CD14-positive monocyte (primary cell): ENCODE data around the gene COCH. TPM values are rescaled to one million over a fixed set of nuclear protein-coding genes. Genes with fewer than 3 reads are reported as not detected.

Experiments used
- DNase-seq, 3 donors: peaks; one replicate each; pipeline ENCODE4 v3.0.0-alpha.2; 2011 to 2022
- H2AFZ ChIP-seq: 2 replicates; pipeline ENCODE4 v1.6.0; 2012; ENCODE audit warnings: mild to moderate bottlenecking, low read depth, low read length, inconsistent platforms; ENCODE audit not compliant: insufficient read depth, poor library complexity, severe bottlenecking
- H3K27ac ChIP-seq, 2 donors: 1 replicate in 1 of 2; 2 replicates in 1 of 2; pipeline ENCODE4 v1.5.1; 2012 to 2013; ENCODE audit warnings: low read length in 2 of 2, control low read depth in 1 of 2, inconsistent platforms in 1 of 2, low read depth in 1 of 2, mild to moderate bottlenecking in 1 of 2
- H3K27me3 ChIP-seq, 2 donors: one replicate each; pipeline versions ENCODE4 v1.6.0 to v1.6.1; 2011 to 2013; ENCODE audit warnings: low read length in 2 of 2; ENCODE audit not compliant: control insufficient read depth in 2 of 2, insufficient read depth in 2 of 2
- H3K36me3 ChIP-seq, 2 donors: replicated peaks in 1 of 2; 1 replicate in 1 of 2; 2 replicates in 1 of 2; pipeline versions ENCODE4 v1.5.1 to v1.6.1; 2012 to 2013; ENCODE audit warnings: low read length in 2 of 2, control low read depth in 1 of 2, inconsistent platforms in 1 of 2, mild to moderate bottlenecking in 1 of 2; ENCODE audit not compliant: insufficient read depth in 2 of 2, control insufficient read depth in 1 of 2
- H3K4me1 ChIP-seq, 2 donors: 1 replicate in 1 of 2; 2 replicates in 1 of 2; pipeline versions ENCODE4 v1.5.1 to v1.6.1; 2012 to 2013; ENCODE audit warnings: low read length in 2 of 2, control low read depth in 1 of 2, inconsistent platforms in 1 of 2, mild to moderate bottlenecking in 1 of 2, moderate library complexity in 1 of 2; ENCODE audit not compliant: insufficient read depth in 2 of 2, control insufficient read depth in 1 of 2
- H3K4me2 ChIP-seq: replicated peaks from 2 replicates; pipeline ENCODE3; 2012; ENCODE audit warnings: low read length, moderate library complexity, mild to moderate bottlenecking; ENCODE audit not compliant: poor library complexity, severe bottlenecking; ENCODE audit errors: extremely low read depth
- H3K4me3 ChIP-seq, 3 experiments: fragments of 200-600 bp in 1 of 3; sonication (generic) in 1 of 3; replicated peaks in 1 of 3; 1 replicate in 2 of 3; 2 replicates in 1 of 3; pipeline ENCODE4 v1.5.1; 2011 to 2013; ENCODE audit warnings: low read length in 3 of 3, mild to moderate bottlenecking in 3 of 3, control low read depth in 2 of 3, low read depth in 2 of 3, inconsistent platforms in 1 of 3, moderate library complexity in 1 of 3
- H3K79me2 ChIP-seq: 2 replicates; pipeline ENCODE4 v1.6.0; 2012; ENCODE audit warnings: mild to moderate bottlenecking, control low read depth, inconsistent platforms, low read length, moderate library complexity; ENCODE audit not compliant: insufficient read depth
- H3K9ac ChIP-seq: 2 replicates; pipeline ENCODE4 v1.6.0; 2017; ENCODE audit warnings: low read length, mild to moderate bottlenecking; ENCODE audit not compliant: insufficient read depth, poor library complexity, severe bottlenecking
- H3K9me3 ChIP-seq, 2 donors: replicated peaks in 1 of 2; 1 replicate in 1 of 2; 2 replicates in 1 of 2; pipeline versions ENCODE4 v1.5.1 to v1.6.1; 2012 to 2013; ENCODE audit warnings: low read length in 2 of 2, control low read depth in 1 of 2; ENCODE audit not compliant: control insufficient read depth in 1 of 2, insufficient read depth in 1 of 2
- H4K20me1 ChIP-seq: 2 replicates; pipeline ENCODE4 v1.6.0; 2012; ENCODE audit warnings: mild to moderate bottlenecking, low read length, control low read depth, moderate library complexity; ENCODE audit not compliant: insufficient read depth
- H3K27ac Mint-ChIP-seq, 7 donors: one replicate each; pipeline ENCODE4 v1.8.0; 2020; ENCODE audit warnings: mild to moderate bottlenecking in 7 of 7, mixed read lengths in 7 of 7, moderate library complexity in 6 of 7, inconsistent platforms in 2 of 7
- H3K27me3 Mint-ChIP-seq, 3 donors: one replicate each; pipeline ENCODE4 v1.8.0; 2021 to 2022; ENCODE audit warnings: low read depth in 3 of 3, mild to moderate bottlenecking in 3 of 3, mixed read lengths in 3 of 3, moderate library complexity in 3 of 3, inconsistent platforms in 1 of 3
- H3K36me3 Mint-ChIP-seq, 2 donors: one replicate each; pipeline ENCODE4 v1.8.0; 2020; ENCODE audit warnings: mixed read lengths in 2 of 2, inconsistent platforms in 1 of 2, mild to moderate bottlenecking in 1 of 2
- H3K4me1 Mint-ChIP-seq: one replicate; pipeline ENCODE4 v1.8.0; 2020; ENCODE audit warnings: mild to moderate bottlenecking, mixed read lengths
- H3K4me3 Mint-ChIP-seq, 2 donors: one replicate each; pipeline ENCODE4 v1.8.0; 2020; ENCODE audit warnings: mild to moderate bottlenecking in 2 of 2, mixed read lengths in 2 of 2, moderate library complexity in 1 of 2
- H3K9me3 Mint-ChIP-seq, 7 donors: one replicate each; pipeline ENCODE4 v1.8.0; 2020 to 2022; ENCODE audit warnings: mixed read lengths in 7 of 7, mild to moderate bottlenecking in 6 of 7, moderate library complexity in 6 of 7, inconsistent platforms in 2 of 7
- WGBS: methylation state at CpG from one replicate; pipeline ENCODE4 v1.1.5; 2013; ENCODE audit warnings: missing lambda C conversion rate; ENCODE audit not compliant: insufficient coverage; 5-methylcytosine and 5-hydroxymethylcytosine counted together
- intact Hi-C, 2 donors: fragments of 100-400 bp; cut with micrococcal nuclease; formaldehyde crosslinking; loops; one replicate each; pipeline versions ENCODE4 v1.15.0 to v1.15.1; 2023
- polyA plus RNA-seq, 3 donors: library from polyadenylated mRNA; depleted of rRNA in 1 of 3; unstranded in 2 of 3; stranded (reverse) in 1 of 3; fragments of 300-500 nt in 2 of 3; fragments of >200 nt in 1 of 3; fragmentation: Illumina TruSeq in 2 of 3; gene quantifications; 1 replicate in 2 of 3; 2 replicates in 1 of 3; pipeline ENCODE4 v1.2.3, GENCODE V29; 2012 to 2021
- TF ChIP-seq, protein P1 (sequence below): fragments of 200-600 bp; IDR thresholded peaks from one replicate; pipeline ENCODE4 v1.8.0; 2022; ENCODE audit warnings: antibody characterized with exemption, mild to moderate bottlenecking

COCH gene
- polyA plus RNA-seq, 3 donors: 0.48 to 2.0 (median 0.87) TPM

DNA sequence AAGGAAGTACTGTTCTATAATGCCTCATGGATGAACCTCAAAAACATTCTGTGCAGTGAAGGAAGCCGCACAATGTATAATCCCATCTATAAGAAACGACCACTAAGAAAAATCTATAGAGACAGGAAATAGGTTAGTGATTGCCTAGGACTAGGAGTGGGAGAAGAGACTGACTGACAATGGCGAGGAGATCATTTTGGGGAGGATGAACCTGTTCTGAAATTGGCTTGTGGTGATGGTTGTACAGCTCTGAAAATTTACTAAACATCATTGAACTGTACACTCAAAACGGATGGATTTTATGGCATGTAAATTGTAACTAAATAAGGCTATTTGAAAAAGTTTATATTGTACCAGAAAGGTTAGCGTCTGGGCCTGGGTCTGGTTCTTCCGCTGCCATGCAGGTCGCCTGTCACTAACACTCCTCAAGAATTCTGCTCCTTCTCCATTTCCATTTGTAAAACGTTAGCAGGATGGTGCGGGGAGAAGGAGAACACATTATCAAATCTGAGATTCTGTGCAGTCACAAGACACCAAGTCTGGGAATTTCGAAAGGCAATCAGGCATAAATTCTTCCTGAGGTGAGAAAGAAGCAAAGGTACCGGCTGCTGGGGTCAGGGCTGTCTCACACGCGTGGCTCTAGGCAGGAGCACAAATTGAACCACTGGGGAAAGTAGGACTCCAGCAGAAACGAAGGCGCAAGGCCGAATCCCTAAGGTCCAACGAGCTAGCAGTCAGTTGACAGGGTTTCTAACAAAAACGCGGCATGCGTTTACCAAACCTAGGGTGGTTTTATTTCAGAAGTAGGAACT lies 845 bp upstream of the COCH start:
- H4K20me1 ChIP-seq: no peaks in the 10 kb centered on the region
- H3K27ac ChIP-seq: no peak overlapping the region
- Mint-ChIP-seq H3K4me1 (peaks cover 25% of the 10 kb centered on the region), H3K27ac (no peak overlapping the region), H3K27me3 (peaks cover 42 to 48% (median 45%) of the 10 kb centered on the region in 3 donors), H3K36me3 (peaks cover 6 to 9% of the 10 kb centered on the region in 2 donors), H3K9me3 (peaks cover 0 to 6% (median 0%) of the 10 kb centered on the region in 7 donors), H3K4me3 (peak overlapping the region; percentile 66 to 85)
- H2AFZ ChIP-seq: peak overlapping the region; percentile 87
- 56% methylated on average over 12 of the region's 20 CpGs for WGBS
- H3K4me3 ChIP-seq: peak overlapping the region in 2 of 3 experiments; percentile 61 to 80
- intact Hi-C loops: no loop called here
- H3K79me2 ChIP-seq: no peaks in the 10 kb centered on the region
- TF ChIP-seq, protein P1, sequence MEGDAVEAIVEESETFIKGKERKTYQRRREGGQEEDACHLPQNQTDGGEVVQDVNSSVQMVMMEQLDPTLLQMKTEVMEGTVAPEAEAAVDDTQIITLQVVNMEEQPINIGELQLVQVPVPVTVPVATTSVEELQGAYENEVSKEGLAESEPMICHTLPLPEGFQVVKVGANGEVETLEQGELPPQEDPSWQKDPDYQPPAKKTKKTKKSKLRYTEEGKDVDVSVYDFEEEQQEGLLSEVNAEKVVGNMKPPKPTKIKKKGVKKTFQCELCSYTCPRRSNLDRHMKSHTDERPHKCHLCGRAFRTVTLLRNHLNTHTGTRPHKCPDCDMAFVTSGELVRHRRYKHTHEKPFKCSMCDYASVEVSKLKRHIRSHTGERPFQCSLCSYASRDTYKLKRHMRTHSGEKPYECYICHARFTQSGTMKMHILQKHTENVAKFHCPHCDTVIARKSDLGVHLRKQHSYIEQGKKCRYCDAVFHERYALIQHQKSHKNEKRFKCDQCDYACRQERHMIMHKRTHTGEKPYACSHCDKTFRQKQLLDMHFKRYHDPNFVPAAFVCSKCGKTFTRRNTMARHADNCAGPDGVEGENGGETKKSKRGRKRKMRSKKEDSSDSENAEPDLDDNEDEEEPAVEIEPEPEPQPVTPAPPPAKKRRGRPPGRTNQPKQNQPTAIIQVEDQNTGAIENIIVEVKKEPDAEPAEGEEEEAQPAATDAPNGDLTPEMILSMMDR: no peak
- no peaks in the 10 kb centered on the region for H3K36me3 ChIP-seq
- no peak for DNase-seq
- no peaks in the 10 kb centered on the region for H3K9me3 ChIP-seq
- H3K4me2 ChIP-seq: peak overlapping the region; percentile 90
- peaks cover 24 to 47% of the 10 kb centered on the region in 2 donors for H3K27me3 ChIP-seq
- peaks cover 16 to 24% of the 10 kb centered on the region in 2 donors for H3K4me1 ChIP-seq
- H3K9ac ChIP-seq: peak overlapping the region; percentile 59

DNA sequence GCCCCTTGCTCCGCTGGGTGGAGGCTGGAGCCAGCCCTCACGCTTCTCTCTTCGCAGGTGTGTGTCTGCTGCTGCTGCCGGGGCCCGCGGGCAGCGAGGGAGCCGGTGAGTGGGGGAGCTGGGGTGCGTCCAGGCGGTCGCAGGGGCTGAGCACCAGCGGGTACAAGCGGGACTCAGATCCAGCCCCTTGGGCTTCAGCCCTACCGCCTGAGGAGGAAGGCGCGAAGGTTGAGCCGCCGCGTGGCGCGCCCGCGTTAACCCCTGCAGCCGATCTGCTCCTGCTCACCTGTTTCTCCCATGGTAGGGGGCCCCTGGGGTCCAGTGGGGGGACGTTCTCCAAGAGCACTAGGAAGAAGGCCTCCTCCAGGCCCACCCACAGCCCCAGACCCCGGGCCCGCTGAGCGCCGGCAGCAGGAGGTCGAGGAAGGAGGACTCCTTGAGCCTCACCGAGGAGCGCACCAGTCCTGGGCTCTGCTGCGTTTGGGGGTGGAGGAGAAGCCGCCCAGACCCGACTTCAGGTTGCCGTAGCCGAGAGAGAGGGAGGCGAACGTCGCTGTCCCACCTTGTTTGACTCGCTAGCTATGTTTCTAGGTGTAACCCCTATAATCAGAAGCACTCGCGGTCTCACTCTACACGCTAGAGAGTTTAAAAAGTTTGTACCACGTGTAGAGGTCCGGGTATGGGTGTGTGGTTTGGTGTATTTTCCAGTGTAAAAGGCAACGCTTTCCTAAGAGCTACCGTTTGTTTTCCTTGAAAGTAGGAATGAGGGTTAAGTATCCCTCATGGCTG lies 834 bp downstream of the COCH start:
- Histone ChIP-seq H3K36me3 (no peaks in the 10 kb centered on the region), H3K4me1 (peaks cover 16 to 24% of the 10 kb centered on the region in 2 donors), H3K4me2 (peak overlapping the region; percentile 90), H3K27ac (no peak overlapping the region), H2AFZ (peak overlapping the region; percentile 87), H3K9ac (peak overlapping the region; percentile 59), H3K9me3 (no peaks in the 10 kb centered on the region), H3K4me3 (peak overlapping the region; percentile 57 to 80 (median 61)), H4K20me1 (no peaks in the 10 kb centered on the region), H3K79me2 (no peaks in the 10 kb centered on the region), H3K27me3 (peaks cover 24 to 47% of the 10 kb centered on the region in 2 donors)
- Mint-ChIP-seq H3K4me3 (peak overlapping the region; percentile 87 to 96), H3K36me3 (peaks cover 6 to 9% of the 10 kb centered on the region in 2 donors), H3K9me3 (peaks cover 0 to 6% (median 0%) of the 10 kb centered on the region in 7 donors), H3K27me3 (peaks cover 41 to 48% (median 41%) of the 10 kb centered on the region in 3 donors), H3K27ac (no peak overlapping the region), H3K4me1 (peaks cover 19% of the 10 kb centered on the region)
- no peak for DNase-seq
- 5% methylated on average over 32 of the region's 48 CpGs for WGBS
- TF ChIP-seq, protein P1: no peak
- intact Hi-C loops: no loop called here
